DOHH2 (cell line): ENCODE results near the gene CDK6.

Experiments
- H3F3A ChIP-seq: fragments of 200-600 bp; sonication (generic), shearing (Covaris generic); 2 replicates; pipeline ENCODE4 v1.6.0; 2016; ENCODE audit warnings: antibody characterized with exemption, mild to moderate bottlenecking; ENCODE audit not compliant: control insufficient read depth, insufficient read depth
- H3K27ac ChIP-seq: fragments of 200-600 bp; sonication (generic); 2 replicates; pipeline ENCODE4 v1.5.1; 2014; ENCODE audit warnings: low read depth, mild to moderate bottlenecking, low read length, moderate library complexity
- H3K27me3 ChIP-seq: fragments of 200-600 bp; sonication (generic); 2 replicates; pipeline ENCODE4 v1.6.1; 2014; ENCODE audit warnings: mild to moderate bottlenecking, low read length, mixed read lengths; ENCODE audit not compliant: control insufficient read depth
- H3K36me3 ChIP-seq: fragments of 200-600 bp; sonication (generic); 2 replicates; pipeline ENCODE4 v1.6.1; 2014; ENCODE audit warnings: mild to moderate bottlenecking, low read length, moderate library complexity, mixed read lengths; ENCODE audit not compliant: control insufficient read depth
- H3K4me1 ChIP-seq: fragments of 200-600 bp; sonication (generic); 2 replicates; pipeline ENCODE4 v1.6.1; 2014; ENCODE audit warnings: mild to moderate bottlenecking, low read length, mixed read lengths; ENCODE audit not compliant: control insufficient read depth
- H3K4me2 ChIP-seq: fragments of 200-600 bp; sonication (generic); 2 replicates; pipeline ENCODE4 v1.6.0; 2014; ENCODE audit warnings: mild to moderate bottlenecking, low read length, moderate library complexity
- H3K4me3 ChIP-seq: fragments of 200-600 bp; sonication (generic); 2 replicates; pipeline ENCODE4 v1.5.1; 2014; ENCODE audit warnings: mild to moderate bottlenecking, low read length, mixed read lengths
- H3K79me2 ChIP-seq: fragments of 200-600 bp; sonication (generic); 2 replicates; pipeline ENCODE4 v1.6.1; 2014; ENCODE audit warnings: mild to moderate bottlenecking, low read length, mixed read lengths; ENCODE audit not compliant: control insufficient read depth
- H3K9me2 ChIP-seq: fragments of 200-600 bp; sonication (generic); replicated peaks from 2 replicates; pipeline ENCODE4 v1.6.1; 2014; ENCODE audit warnings: mild to moderate bottlenecking, low read length, mixed read lengths; ENCODE audit not compliant: control insufficient read depth
- H3K9me3 ChIP-seq: fragments of 200-600 bp; sonication (generic); 2 replicates; pipeline ENCODE4 v1.6.1; 2014; ENCODE audit warnings: antibody characterized with exemption, low read length, mixed read lengths; ENCODE audit not compliant: control insufficient read depth, insufficient read depth
- H4K20me1 ChIP-seq: fragments of 200-600 bp; sonication (generic); 2 replicates; pipeline ENCODE4 v1.6.0; 2014; ENCODE audit warnings: low read depth, mild to moderate bottlenecking, antibody characterized with exemption, low read length, moderate library complexity; ENCODE audit not compliant: control insufficient read depth, insufficient read depth
- CTCF ChIP-seq: fragments of 200-600 bp; sonication (generic); IDR thresholded peaks from one replicate; pipeline ENCODE4 v1.5.1; 2014; ENCODE audit warnings: antibody characterized with exemption, mild to moderate bottlenecking, low read depth, low read length; ENCODE audit not compliant: poor library complexity, severe bottlenecking
- EZH2phosphoT487 ChIP-seq: fragments of 200-600 bp; sonication (generic); IDR thresholded peaks from 2 replicates; pipeline ENCODE4 v1.6.1; 2017; ENCODE audit warnings: borderline replicate concordance, mild to moderate bottlenecking, antibody characterized with exemption, low read length, moderate library complexity, mixed read lengths

Gene CDK6

DNA sequence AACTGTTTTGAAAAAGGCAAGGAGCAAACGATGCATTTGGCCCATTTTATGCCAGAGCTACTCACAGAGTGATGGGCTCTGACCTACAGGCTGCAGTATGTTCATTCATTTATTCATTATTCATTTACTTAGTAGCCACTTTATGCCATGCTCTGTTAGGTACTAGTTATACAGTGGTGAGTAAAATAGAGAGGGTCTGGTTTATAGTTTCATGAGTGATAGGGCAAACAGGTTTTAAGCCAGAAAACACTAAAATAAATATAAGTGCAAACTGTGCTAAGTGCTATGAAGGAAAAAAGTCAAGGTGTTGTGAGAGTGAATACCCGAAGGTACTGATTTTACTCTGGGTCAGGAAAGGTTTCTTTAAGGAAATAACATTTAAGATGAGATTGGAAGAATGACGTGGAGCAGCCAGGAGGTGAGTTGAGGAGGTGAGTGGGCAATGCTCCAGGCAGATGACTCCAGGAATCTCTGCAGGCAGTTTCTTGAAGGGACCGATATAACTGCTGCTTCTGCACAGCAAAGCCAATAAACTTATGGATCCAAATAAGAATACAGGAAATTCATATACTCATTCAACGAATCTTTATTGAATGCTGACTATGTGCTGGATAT is 189.3 kb downstream of the CDK6 start:
- H3K4me2 ChIP-seq: no peak overlapping the region
- TF ChIP-seq EZH2phosphoT487: no peak
- no peak for TF ChIP-seq CTCF
- no peak overlapping the region for H3K27ac ChIP-seq
- peaks cover 19% of the 10 kb centered on the region for H3K4me1 ChIP-seq
- H4K20me1 ChIP-seq: no peaks in the 10 kb centered on the region
- no peaks in the 10 kb centered on the region for H3K27me3 ChIP-seq
- H3K4me3 ChIP-seq: no peak overlapping the region
- H3K36me3 ChIP-seq: peaks cover 4% of the 10 kb centered on the region; the same call in 1 of the 2 replicates
- no peaks in the 10 kb centered on the region for H3K9me2 ChIP-seq
- no peaks in the 10 kb centered on the region for H3F3A ChIP-seq
- H3K9me3 ChIP-seq: no peaks in the 10 kb centered on the region
- no peaks in the 10 kb centered on the region; the same call in 1 of the 2 replicates for H3K79me2 ChIP-seq

- Histone ChIP-seq H3K36me3 (peaks cover 4% of the 10 kb centered on the region; the same call in 1 of the 2 replicates), H3K4me1 (peaks cover 19% of the 10 kb centered on the region), H3K79me2 (no peaks in the 10 kb centered on the region; the same call in 1 of the 2 replicates), H3K4me2 (no peak overlapping the region), H3K4me3 (no peak overlapping the region), H3K27ac (no peak overlapping the region), H4K20me1 (no peaks in the 10 kb centered on the region), H3K27me3 (no peaks in the 10 kb centered on the region), H3K9me2 (no peaks in the 10 kb centered on the region), H3K9me3 (no peaks in the 10 kb centered on the region), H3F3A (no peaks in the 10 kb centered on the region)
- TF ChIP-seq EZH2phosphoT487 (no peak), CTCF (no peak)
These were observed 191.0 kb downstream of the CDK6 start for GRCh38 chr7:92645114-92646061.

GRCh38 chr7:92644406-92645113 is 191.8 kb downstream of the CDK6 start:
- no peak overlapping the region for H3K27ac ChIP-seq
- no peaks in the 10 kb centered on the region for H3K9me3 ChIP-seq
- TF ChIP-seq EZH2phosphoT487 (no peak), CTCF (no peak)
- peaks cover 4% of the 10 kb centered on the region; the same call in 1 of the 2 replicates for H3K36me3 ChIP-seq
- H3K27me3 ChIP-seq: no peaks in the 10 kb centered on the region
- no peaks in the 10 kb centered on the region for H4K20me1 ChIP-seq
- H3K4me2 ChIP-seq: no peak overlapping the region
- H3F3A ChIP-seq: no peaks in the 10 kb centered on the region
- H3K79me2 ChIP-seq: no peaks in the 10 kb centered on the region; the same call in 1 of the 2 replicates
- H3K4me1 ChIP-seq: peaks cover 19% of the 10 kb centered on the region
- H3K4me3 ChIP-seq: no peak overlapping the region
- H3K9me2 ChIP-seq: no peaks in the 10 kb centered on the region
